HCT116 (cell line): Measurements from ENCODE around the gene OSBPL1A. TPM values are rescaled to one million over a fixed set of nuclear protein-coding genes. Genes with fewer than 3 reads are reported as not detected.
A peak's percentile ranks its signal among the peaks of the same experiment; 100 is the strongest.

Source experiments
- ATAC-seq: fragments of 200-7000 bp; cut with Tn5 transposase; 2 replicates; pipeline ENCODE4 v1.9.1; 2020; ENCODE audit warnings: mild to moderate bottlenecking, moderate library complexity
- BruUV-seq: library from RNA; stranded (reverse); fragments of 400-500 nt; replicated peaks from 2 replicates; lab custom pipeline; 2021; lab: Mats Ljungman, UMichigan
- CTCF ChIA-PET: fragments of 300-600 bp; sonication (Branson Sonifier 250); formaldehyde crosslinking; loops from one replicate; lab custom pipeline; 2021; ENCODE audit warnings: antibody characterized with exemption; lab: Charles Lee
- POLR2A ChIA-PET: fragments of 300-600, 350-600 bp; sonication (Branson Sonifier 250); formaldehyde crosslinking; loops from one replicate; lab custom pipeline; 2021; ENCODE audit warnings: antibody characterized with exemption; lab: Charles Lee
- RAD21 ChIA-PET, 2 experiments: fragments of 300-600 bp; sonication (Branson Sonifier 250); formaldehyde crosslinking; loops; one replicate each; lab custom pipeline; 2023; ENCODE audit warnings: low total read pairs in 2 of 2; ENCODE audit not compliant: uncharacterized antibody in 2 of 2, unreplicated experiment in 2 of 2, low non-redundant PET in 1 of 2; lab: Charles Lee
- DNase-seq: peaks from one replicate; pipeline ENCODE4 v3.0.0-alpha.2; 2010; ENCODE audit warnings: low read depth, low spot score
- H2AFZ ChIP-seq: fragments of 200-600 bp; shearing (Covaris generic), sonication (generic); 2 replicates; pipeline ENCODE4 v1.6.1; 2017; ENCODE audit warnings: low read depth, mixed run types, mixed read lengths, antibody characterized with exemption, low read length; ENCODE audit not compliant: poor library complexity, severe bottlenecking
- H3K27ac ChIP-seq: 2 replicates; pipeline ENCODE4 v1.5.1; 2012; ENCODE audit warnings: low read depth, low read length
- H3K27me3 ChIP-seq: fragments of 200-600 bp; sonication (generic); 2 replicates; pipeline ENCODE4 v1.6.1; 2016; ENCODE audit warnings: mixed run types, low read length, mixed read lengths; ENCODE audit not compliant: insufficient read depth
- H3K36me3 ChIP-seq, 2 experiments: fragments of 200-500 bp in 1 of 2; fragments of 200-600 bp in 1 of 2; sonication (Bioruptor generic) in 1 of 2; sonication (generic) in 1 of 2; 2 replicates each; pipeline versions ENCODE4 v1.5.1 to v1.6.1; 2014 to 2016; ENCODE audit warnings: low read length in 2 of 2, inconsistent platforms in 1 of 2, mixed read lengths in 1 of 2, mixed run types in 1 of 2; ENCODE audit not compliant: insufficient read depth in 2 of 2, control insufficient read depth in 1 of 2
- H3K4me1 ChIP-seq, 2 experiments: fragments of 200-600 bp in 1 of 2; sonication (generic) in 1 of 2; 2 replicates each; pipeline versions ENCODE4 v1.5.1 to v1.6.1; 2012 to 2017; ENCODE audit warnings: low read length in 2 of 2, inconsistent platforms in 1 of 2, mild to moderate bottlenecking in 1 of 2, mixed read lengths in 1 of 2, mixed run types in 1 of 2, moderate library complexity in 1 of 2; ENCODE audit not compliant: insufficient read depth in 2 of 2, control insufficient read depth in 1 of 2
- H3K4me2 ChIP-seq: fragments of 200-600 bp; sonication (generic); 2 replicates; pipeline ENCODE4 v1.6.1; 2017; ENCODE audit warnings: mixed run types, low read length, mixed read lengths
- H3K4me3 ChIP-seq, 2 experiments: fragments of 200-600 bp in 1 of 2; sonication (generic) in 1 of 2; replicated peaks in 1 of 2; 2 replicates each; pipeline ENCODE4 v1.5.1; 2011 to 2016; ENCODE audit warnings: low read length in 2 of 2, control low read depth in 1 of 2, low read depth in 1 of 2, mild to moderate bottlenecking in 1 of 2, mixed read lengths in 1 of 2, mixed run types in 1 of 2
- H3K79me2 ChIP-seq: fragments of 200-600 bp; sonication (generic); 2 replicates; pipeline ENCODE4 v1.6.1; 2017; ENCODE audit warnings: mild to moderate bottlenecking, mixed run types, low read length, moderate library complexity, mixed read lengths; ENCODE audit not compliant: insufficient read depth
- H3K9ac ChIP-seq: fragments of 200-600 bp; sonication (generic); 2 replicates; pipeline ENCODE4 v1.6.1; 2016; ENCODE audit warnings: low read length, mixed read lengths
- H3K9me2 ChIP-seq: fragments of 200-600 bp; sonication (generic), shearing (Covaris generic); 2 replicates; pipeline ENCODE4 v1.6.1; 2017; ENCODE audit warnings: mixed run types, mild to moderate bottlenecking, moderate library complexity; ENCODE audit not compliant: insufficient read depth
- H3K9me3 ChIP-seq, 2 experiments: fragments of 200-500 bp in 1 of 2; fragments of 200-600 bp in 1 of 2; sonication (Bioruptor generic) in 1 of 2; sonication (generic) in 1 of 2; 2 replicates each; pipeline ENCODE4 v1.6.1; 2014 to 2017; ENCODE audit warnings: low read length in 2 of 2, mixed read lengths in 2 of 2, inconsistent platforms in 1 of 2, low read depth in 1 of 2, mild to moderate bottlenecking in 1 of 2, mixed run types in 1 of 2, moderate library complexity in 1 of 2; ENCODE audit not compliant: control insufficient read depth in 1 of 2, insufficient read depth in 1 of 2
- H4K20me1 ChIP-seq: fragments of 200-600 bp; sonication (generic), shearing (Covaris generic); 2 replicates; pipeline ENCODE4 v1.6.1; 2017; ENCODE audit warnings: mixed run types, mild to moderate bottlenecking, moderate library complexity; ENCODE audit not compliant: insufficient read depth
- CTCF ChIP-seq, 3 experiments: fragments of 200-600 bp in 1 of 3; sonication (generic) in 1 of 3; IDR thresholded peaks in 2 of 3; conservative IDR thresholded peaks in 1 of 3; 2 replicates each; pipeline ENCODE4 v1.5.1; 2012 to 2017; ENCODE audit warnings: low read depth in 2 of 3, low read length in 2 of 3, antibody characterized with exemption in 1 of 3, borderline replicate concordance in 1 of 3, control low read depth in 1 of 3, mild to moderate bottlenecking in 1 of 3, mixed read lengths in 1 of 3, mixed run types in 1 of 3, moderate library complexity in 1 of 3; ENCODE audit not compliant: insufficient read depth in 1 of 3
- EGR1 ChIP-seq: IDR thresholded peaks from 2 replicates; pipeline ENCODE4 v1.6.1; 2012; ENCODE audit warnings: low read depth
- ELF1 ChIP-seq: IDR thresholded peaks from 2 replicates; pipeline ENCODE4 v1.6.1; 2012; ENCODE audit warnings: low read depth, borderline replicate concordance
- RAD21 ChIP-seq: IDR thresholded peaks from 2 replicates; pipeline ENCODE4 v1.6.1; 2012; ENCODE audit warnings: low read depth, mild to moderate bottlenecking
- SIN3A ChIP-seq: IDR thresholded peaks from 2 replicates; pipeline ENCODE4 v1.6.1; 2012; ENCODE audit warnings: low read depth
- TCF7L2 ChIP-seq: IDR thresholded peaks from 2 replicates; pipeline ENCODE4 v1.7.0; 2011; ENCODE audit warnings: borderline replicate concordance, inconsistent platforms; ENCODE audit not compliant: insufficient read depth, insufficient read length; ENCODE audit errors: extremely low read depth
- intact Hi-C: fragments of 100-400 bp; cut with micrococcal nuclease; formaldehyde crosslinking; loops from 2 replicates; pipeline ENCODE4 v1.10.0; 2022
- total RNA-seq: library from RNA; stranded (reverse); gene quantifications from one replicate; pipeline ENCODE4 v1.2.1, GENCODE V29; 2021; ENCODE audit not compliant: unreplicated experiment
- TF ChIP-seq, protein P1 (sequence below): IDR thresholded peaks from 2 replicates; pipeline ENCODE4 v1.6.1; 2012
- TF ChIP-seq, protein P2 (sequence below): IDR thresholded peaks from 2 replicates; pipeline ENCODE4 v1.6.1; 2011; ENCODE audit warnings: mild to moderate bottlenecking, low read length, moderate library complexity; ENCODE audit not compliant: insufficient replicate concordance; ENCODE audit errors: extremely low read depth

OSBPL1A gene
- total RNA-seq, 1 experiment from 2014 or later: 18.9 TPM

GRCh38 chr18:24414349-24415003 lies 16.9 kb upstream of the OSBPL1A start:
- ATAC-seq: no peak
- no peak for DNase-seq
- no peaks in the 10 kb centered on the region for H4K20me1 ChIP-seq
- no peaks in the 10 kb centered on the region for H3K9me2 ChIP-seq
- no peak overlapping the region for H3K9ac ChIP-seq
- H3K79me2 ChIP-seq: no peaks in the 10 kb centered on the region
- H3K27ac ChIP-seq: no peak overlapping the region
- no peak for TF ChIP-seq EGR1
- ChIA-PET POLR2A (no interaction called here), RAD21 (no interaction called here), CTCF (interaction anchor here (0.7 to 1.8 kb wide), 3 partner anchors 14 to 55 kb away, joined by 3 to 11 read pairs (median 4); no protein-coding TSS in a partner anchor)
- H3K4me3 ChIP-seq: no peak overlapping the region
- intact Hi-C loops: no loop called here
- no peak overlapping the region for H2AFZ ChIP-seq
- H3K4me1 ChIP-seq: no peaks in the 10 kb centered on the region
- no peaks in the 10 kb centered on the region for H3K36me3 ChIP-seq
- no peaks in the 10 kb centered on the region for H3K9me3 ChIP-seq
- no peak overlapping the region for H3K4me2 ChIP-seq
- no TSS peak for BruUV-seq
- no peaks in the 10 kb centered on the region for H3K27me3 ChIP-seq

GRCh38 chr18:24413148-24413547 lies 15.5 kb upstream of the OSBPL1A start:
- no peaks in the 10 kb centered on the region for H3K36me3 ChIP-seq

More at GRCh38 chr18:24413148-24413547, 15.5 kb upstream of the OSBPL1A start:
- Histone ChIP-seq H3K4me2 (no peak overlapping the region), H3K4me3 (no peak overlapping the region), H3K9ac (no peak overlapping the region), H3K79me2 (no peaks in the 10 kb centered on the region), H4K20me1 (no peaks in the 10 kb centered on the region), H3K9me2 (no peaks in the 10 kb centered on the region), H3K27ac (no peak overlapping the region), H3K27me3 (no peaks in the 10 kb centered on the region), H3K9me3 (no peaks in the 10 kb centered on the region), H2AFZ (no peak overlapping the region), H3K4me1 (no peaks in the 10 kb centered on the region)
- ChIA-PET POLR2A (no interaction called here), CTCF (interaction anchor here (0.7 to 1.8 kb wide), 5 partner anchors 16 to 237 kb away, joined by 3 to 11 read pairs (median 4); no protein-coding TSS in a partner anchor), RAD21 (no interaction called here)
- intact Hi-C loops: no loop called here
- no TSS peak for BruUV-seq
- TF ChIP-seq SIN3A (no peak), TCF7L2 (no peak), RAD21 (peak; percentile 55; the same call in 1 of the 2 replicates), ELF1 (no peak), CTCF (IDR thresholded peaks at IDR 0.05 in 2 of 3, conservative IDR thresholded peaks at IDR 0.05 in 1 of 3; ENCODE audit: borderline replicate concordance in 1 of 3, insufficient read depth in 1 of 3, low read depth in 2 of 3, low read length in 2 of 3) (peak; percentile 12 to 39 (median 18); a peak in 2 of 6 replicates)
- TF ChIP-seq, protein P1, sequence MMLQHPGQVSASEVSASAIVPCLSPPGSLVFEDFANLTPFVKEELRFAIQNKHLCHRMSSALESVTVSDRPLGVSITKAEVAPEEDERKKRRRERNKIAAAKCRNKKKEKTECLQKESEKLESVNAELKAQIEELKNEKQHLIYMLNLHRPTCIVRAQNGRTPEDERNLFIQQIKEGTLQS: no peak
- TF ChIP-seq, protein P2, sequence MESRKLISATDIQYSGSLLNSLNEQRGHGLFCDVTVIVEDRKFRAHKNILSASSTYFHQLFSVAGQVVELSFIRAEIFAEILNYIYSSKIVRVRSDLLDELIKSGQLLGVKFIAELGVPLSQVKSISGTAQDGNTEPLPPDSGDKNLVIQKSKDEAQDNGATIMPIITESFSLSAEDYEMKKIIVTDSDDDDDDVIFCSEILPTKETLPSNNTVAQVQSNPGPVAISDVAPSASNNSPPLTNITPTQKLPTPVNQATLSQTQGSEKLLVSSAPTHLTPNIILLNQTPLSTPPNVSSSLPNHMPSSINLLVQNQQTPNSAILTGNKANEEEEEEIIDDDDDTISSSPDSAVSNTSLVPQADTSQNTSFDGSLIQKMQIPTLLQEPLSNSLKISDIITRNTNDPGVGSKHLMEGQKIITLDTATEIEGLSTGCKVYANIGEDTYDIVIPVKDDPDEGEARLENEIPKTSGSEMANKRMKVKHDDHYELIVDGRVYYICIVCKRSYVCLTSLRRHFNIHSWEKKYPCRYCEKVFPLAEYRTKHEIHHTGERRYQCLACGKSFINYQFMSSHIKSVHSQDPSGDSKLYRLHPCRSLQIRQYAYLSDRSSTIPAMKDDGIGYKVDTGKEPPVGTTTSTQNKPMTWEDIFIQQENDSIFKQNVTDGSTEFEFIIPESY: no peak
- no peak for DNase-seq
- 0 out of 2 replicates have a peak, but pooled peaks have one; percentile 36 for ATAC-seq
